LNCAP (cell line): ENCODE data around the gene TAOK1.

Source experiments
- CTCF ChIP-seq: fragments of 450-650 bp; IDR thresholded peaks from 2 replicates; pipeline ENCODE4 v1.5.1; 2017; ENCODE audit warnings: mild to moderate bottlenecking

The TAOK1 gene

GRCh38 chr17:29349409-29349808 lies 40.8 kb upstream of the TAOK1 start:
- no peak for TF ChIP-seq CTCF

GRCh38 chr17:29352146-29352545 lies 38.0 kb upstream of the TAOK1 start:
- TF ChIP-seq CTCF = no peak

- no peak for TF ChIP-seq CTCF
These were observed 32.9 kb upstream of the TAOK1 start for GRCh38 chr17:29357232-29357631.

- TF ChIP-seq CTCF = no peak
These were observed 32.3 kb upstream of the TAOK1 start for GRCh38 chr17:29357821-29358232.

- no peak for TF ChIP-seq CTCF
These were observed 31.7 kb upstream of the TAOK1 start for GRCh38 chr17:29358416-29358815.

GRCh38 chr17:29359777-29360176 lies 30.4 kb upstream of the TAOK1 start:
- TF ChIP-seq CTCF = no peak

GRCh38 chr17:29363716-29364115 lies 26.4 kb upstream of the TAOK1 start:
- no peak for TF ChIP-seq CTCF

GRCh38 chr17:29364691-29365090 lies 25.5 kb upstream of the TAOK1 start:
- no peak for TF ChIP-seq CTCF
